ENCODE results near the gene CASK. TPM values are rescaled to one million over a fixed set of nuclear protein-coding genes. Genes with fewer than 3 reads are reported as not detected.

The CASK gene
- total and polyA plus RNA-seq, 2 of the 13 experiments (the other 11 are each of a cell fraction or from before 2014, with no cell fraction given) = 14.5 to 16.0 TPM

DNA sequence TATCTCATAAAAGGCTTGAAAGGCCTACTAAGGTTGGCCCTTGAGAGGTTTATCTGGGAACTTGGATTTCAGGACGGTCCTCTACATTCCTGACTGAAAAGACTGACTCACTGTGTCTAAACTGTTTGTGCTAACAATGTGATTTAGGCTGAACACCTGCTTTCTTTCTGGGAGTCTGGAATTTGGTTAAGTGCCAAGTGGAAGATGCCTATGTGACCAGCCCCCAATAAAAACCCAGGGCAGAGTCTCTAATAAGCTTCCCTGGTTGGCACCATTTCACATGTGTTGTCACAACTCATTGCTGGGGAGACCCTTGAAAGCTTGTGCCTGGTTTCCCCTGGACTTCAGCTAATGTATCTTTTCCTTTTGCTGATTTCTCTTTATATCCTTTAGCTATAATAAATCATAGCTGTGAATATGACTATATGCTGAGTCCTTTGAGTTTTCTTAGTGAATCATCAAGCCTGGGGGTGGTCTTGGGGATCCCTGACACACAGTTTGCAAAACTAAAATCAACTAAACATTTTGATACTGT, 144.3 kb downstream of the CASK start:
- POLR2A ChIA-PET = no interaction called here

More for the DNA sequence above, 144.3 kb downstream of the CASK start:
- in situ Hi-C loops (cut with HindIII; ENCODE audit: extremely low pct_ligation_motif_present, low pct_unique_long_range_greater_than_20kb) = loop anchor here (25.0 kb wide), 1 partner anchor 908 kb away; no protein-coding TSS in a partner anchor
- Histone ChIP-seq H3K27me3 (ENCODE audit: control insufficient read depth in 1 of 2, insufficient read depth in 2 of 2, low read length in 2 of 2) (no peaks in the 10 kb centered on the region), H2AFZ (ENCODE audit: low read length) (no peak overlapping the region), H3K9me3 (ENCODE audit: low read length) (no peaks in the 10 kb centered on the region), H3K4me3 (replicated peaks in 1 of 3; ENCODE audit: insufficient read depth in 1 of 3, low read depth in 2 of 3, low read length in 3 of 3) (no peak overlapping the region), H3K4me1 (ENCODE audit: insufficient read depth, low read length) (no peaks in the 10 kb centered on the region), H3K27ac (ENCODE audit: extremely low read length, insufficient read depth, low read length) (no peak overlapping the region), H4K20me1 (ENCODE audit: insufficient read depth, low read length) (no peaks in the 10 kb centered on the region), H3K9ac (ENCODE audit: insufficient read depth, low read depth, low read length) (no peak overlapping the region), H3K4me2 (ENCODE audit: low read depth, low read length) (no peak overlapping the region), H3K79me2 (ENCODE audit: insufficient read depth, low read length) (no peaks in the 10 kb centered on the region), H3K36me3 (replicated peaks in 1 of 2; ENCODE audit: control insufficient read depth in 1 of 2, insufficient read depth in 2 of 2, low read length in 2 of 2) (no peaks in the 10 kb centered on the region)
- no TSS peak for BruUV-seq (replicated peaks)
- intact Hi-C loops (cut with micrococcal nuclease; ENCODE audit: unreplicated experiment) = no loop called here
- WGBS (ENCODE audit: low lambda C conversion rate) = 83% methylated on average over 1 of the region's 1 CpG
- CTCF ChIA-PET (ENCODE audit: low intra/inter-chr PET ratio, low total read pairs) = no interaction called here
- ATAC-seq = no peak
- peak; percentile 16 for DNase-seq (ENCODE audit: low spot score)
- no peak for TF ChIP-seq ZNF468 (CRISPR knock-in tag; IDR thresholded peaks at IDR 0.05)
- no peak for TF ChIP-seq ZNF768 (CRISPR knock-in tag; IDR thresholded peaks at IDR 0.05)
- TF ChIP-seq ZNF569 (CRISPR knock-in tag; IDR thresholded peaks at IDR 0.05; ENCODE audit: borderline replicate concordance) = no peak
- TF ChIP-seq, protein P1, sequence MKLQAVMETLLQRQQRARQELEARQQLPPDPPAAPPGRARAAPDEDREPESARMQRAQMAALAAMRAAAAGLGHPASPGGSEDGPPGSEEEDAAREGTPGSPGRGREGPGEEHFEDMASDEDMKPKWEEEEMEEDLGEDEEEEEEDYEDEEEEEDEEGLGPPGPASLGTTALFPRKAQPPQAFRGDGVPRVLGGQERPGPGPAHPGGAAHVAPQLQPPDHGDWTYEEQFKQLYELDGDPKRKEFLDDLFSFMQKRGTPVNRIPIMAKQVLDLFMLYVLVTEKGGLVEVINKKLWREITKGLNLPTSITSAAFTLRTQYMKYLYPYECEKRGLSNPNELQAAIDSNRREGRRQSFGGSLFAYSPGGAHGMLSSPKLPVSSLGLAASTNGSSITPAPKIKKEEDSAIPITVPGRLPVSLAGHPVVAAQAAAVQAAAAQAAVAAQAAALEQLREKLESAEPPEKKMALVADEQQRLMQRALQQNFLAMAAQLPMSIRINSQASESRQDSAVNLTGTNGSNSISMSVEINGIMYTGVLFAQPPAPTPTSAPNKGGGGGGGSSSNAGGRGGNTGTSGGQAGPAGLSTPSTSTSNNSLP (IDR thresholded peaks at IDR 0.05; ENCODE audit: low read depth, low read length) = no peak
- no peak for TF ChIP-seq RBFOX2 (IDR thresholded peaks at IDR 0.05; ENCODE audit: low read depth, low read length)
- TF ChIP-seq CC2D1A (CRISPR knock-in tag; IDR thresholded peaks at IDR 0.05) = no peak
- no peak for TF ChIP-seq ZNF749 (CRISPR knock-in tag; IDR thresholded peaks at IDR 0.05; ENCODE audit: borderline replicate concordance)
- TF ChIP-seq ZNF501 (CRISPR knock-in tag; IDR thresholded peaks at IDR 0.05) = no peak
- no peak for TF ChIP-seq KDM1A (CRISPR knock-in tag; IDR thresholded peaks at IDR 0.05)
- no peak for TF ChIP-seq SMC3 (IDR thresholded peaks at IDR 0.05; ENCODE audit: low read length)
- TF ChIP-seq ZFP1 (CRISPR knock-in tag; IDR thresholded peaks at IDR 0.05) = no peak
- TF ChIP-seq, protein P2, sequence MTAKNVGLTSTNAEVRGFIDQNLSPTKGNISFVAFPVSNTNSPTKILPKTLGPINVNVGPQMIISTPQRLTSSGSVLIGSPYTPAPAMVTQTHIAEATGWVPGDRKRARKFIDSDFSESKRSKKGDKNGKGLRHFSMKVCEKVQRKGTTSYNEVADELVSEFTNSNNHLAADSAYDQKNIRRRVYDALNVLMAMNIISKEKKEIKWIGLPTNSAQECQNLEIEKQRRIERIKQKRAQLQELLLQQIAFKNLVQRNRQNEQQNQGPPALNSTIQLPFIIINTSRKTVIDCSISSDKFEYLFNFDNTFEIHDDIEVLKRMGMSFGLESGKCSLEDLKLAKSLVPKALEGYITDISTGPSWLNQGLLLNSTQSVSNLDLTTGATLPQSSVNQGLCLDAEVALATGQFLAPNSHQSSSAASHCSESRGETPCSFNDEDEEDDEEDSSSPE (CRISPR knock-in tag; IDR thresholded peaks at IDR 0.05) = no peak
- TF ChIP-seq MTA1 (CRISPR knock-in tag; IDR thresholded peaks at IDR 0.05; ENCODE audit: borderline replicate concordance) = no peak
- FAIRE-seq = no peak

Measured in HepG2 (cell line).